GM12878 (cell line): ENCODE results near the gene KCNIP3. TPM values are rescaled to one million over a fixed set of nuclear protein-coding genes. Genes with fewer than 3 reads are reported as not detected.

Experiments used
- ATAC-seq: fragments of 200-7000 bp; cut with Tn5 transposase; 3 replicates; pipeline ENCODE4 v1.9.1; 2020; ENCODE audit warnings: mild to moderate bottlenecking, moderate library complexity
- BruUV-seq: library from RNA; stranded (reverse); fragments of 400-500 nt; replicated peaks from 2 replicates; lab custom pipeline; 2021; lab: Mats Ljungman, UMichigan
- CTCF ChIA-PET: fragments of 300-600 bp; sonication (Branson Sonifier 250); formaldehyde crosslinking; extraction: SDS; loops from one replicate; lab custom pipeline; 2021; ENCODE audit warnings: inconsistent platforms; lab: Yijun Ruan, JAX
- POLR2A ChIA-PET: fragments of 350-600 bp; formaldehyde crosslinking; extraction: SDS; loops from one replicate; lab custom pipeline; 2021; ENCODE audit warnings: inconsistent platforms; lab: Charles Lee
- RAD21 ChIA-PET: fragments of 300-600 bp; sonication (Branson Sonifier 250); formaldehyde crosslinking; loops from one replicate; lab custom pipeline; 2023; ENCODE audit warnings: antibody characterized with exemption; ENCODE audit not compliant: unreplicated experiment; lab: Charles Lee
- SMC1A ChIA-PET: fragments of 300-600 bp; sonication (Branson Sonifier 250); formaldehyde crosslinking; loops from one replicate; lab custom pipeline; 2023; ENCODE audit not compliant: unreplicated experiment, uncharacterized antibody; lab: Charles Lee
- DNase-seq: peaks from one replicate; pipeline ENCODE4 v3.0.0-alpha.2; 2011; ENCODE audit warnings: low read depth, low spot score
- FAIRE-seq: peaks from 3 replicates; lab custom pipeline; 2011; peaks lifted over from hg19 to GRCh38; lab: Jason Lieb, UNC
- H2AFZ ChIP-seq: 2 replicates; pipeline ENCODE4 v1.6.0; 2011; ENCODE audit warnings: low read depth, low read length, control low read depth; ENCODE audit not compliant: control insufficient read depth
- H3K27ac ChIP-seq: 2 replicates; pipeline ENCODE4 v1.5.1; 2011; ENCODE audit warnings: control low read depth; ENCODE audit not compliant: control insufficient read depth, insufficient read depth
- H3K27me3 ChIP-seq, 2 experiments: replicated peaks in 1 of 2; 2 replicates each; pipeline versions ENCODE4 v1.6.0 to v1.6.1; 2011; ENCODE audit warnings: low read length in 1 of 2; ENCODE audit not compliant: control insufficient read depth in 2 of 2, insufficient read depth in 2 of 2
- H3K36me3 ChIP-seq, 2 experiments: 2 replicates each; pipeline ENCODE4 v1.5.1; 2011; ENCODE audit warnings: low read length in 1 of 2; ENCODE audit not compliant: control insufficient read depth in 2 of 2, insufficient read depth in 2 of 2
- H3K4me1 ChIP-seq: 2 replicates; pipeline ENCODE4 v1.6.1; 2011; ENCODE audit warnings: mild to moderate bottlenecking, low read length, moderate library complexity, mixed read lengths; ENCODE audit not compliant: control insufficient read depth, insufficient read depth
- H3K4me2 ChIP-seq: 2 replicates; pipeline ENCODE4 v1.6.0; 2011; ENCODE audit warnings: control low read depth; ENCODE audit not compliant: control insufficient read depth, insufficient read depth
- H3K4me3 ChIP-seq: fragments of 200-600 bp; sonication (generic); 2 replicates; pipeline ENCODE4 v1.5.1; 2016
- H3K79me2 ChIP-seq: 2 replicates; pipeline ENCODE4 v1.6.0; 2011; ENCODE audit warnings: low read length; ENCODE audit not compliant: control insufficient read depth, insufficient read depth
- H3K9ac ChIP-seq: 2 replicates; pipeline ENCODE4 v1.8.0; 2011; ENCODE audit warnings: low read length, control low read depth, mixed read lengths; ENCODE audit not compliant: control insufficient read depth, insufficient read depth
- H3K9me3 ChIP-seq: replicated peaks from 3 replicates; pipeline ENCODE4 v1.5.1; 2011; ENCODE audit warnings: mild to moderate bottlenecking, low read length; ENCODE audit not compliant: control insufficient read depth, insufficient read depth
- H4K20me1 ChIP-seq: 2 replicates; pipeline ENCODE4 v1.6.0; 2011; ENCODE audit not compliant: control insufficient read depth, insufficient read depth
- ASH2L ChIP-seq: fragments of 300-600, 200-600 bp; sonication (generic); IDR thresholded peaks from 2 replicates; pipeline ENCODE4 v1.6.1; 2017; ENCODE audit warnings: low read depth, mild to moderate bottlenecking, borderline replicate concordance
- BACH1 ChIP-seq: fragments of 450-650 bp; IDR thresholded peaks from 2 replicates; pipeline ENCODE4 v1.6.1; 2017; ENCODE audit warnings: mild to moderate bottlenecking, borderline replicate concordance
- BHLHE40 ChIP-seq, 2 experiments: fragments of 450-650 bp in 1 of 2; IDR thresholded peaks; 2 replicates each; pipeline ENCODE4 v1.6.1; 2011 to 2017; ENCODE audit warnings: low read depth in 2 of 2, borderline replicate concordance in 1 of 2, improper control_type of control experiment in 1 of 2, low read length in 1 of 2, mild to moderate bottlenecking in 1 of 2
- CEBPB ChIP-seq, 2 experiments: fragments of 150-350 bp in 1 of 2; IDR thresholded peaks; 2 replicates each; pipeline ENCODE4 v1.6.1; 2012 to 2014; ENCODE audit warnings: low read depth in 2 of 2, low read length in 2 of 2, borderline replicate concordance in 1 of 2, inconsistent platforms in 1 of 2
- FOS ChIP-seq: IDR thresholded peaks from 3 replicates; pipeline ENCODE4 v1.6.1; 2011; ENCODE audit warnings: borderline replicate concordance; ENCODE audit not compliant: insufficient read length; ENCODE audit errors: extremely low read depth
- HDAC2 ChIP-seq: fragments of 200-600 bp; sonication (generic); IDR thresholded peaks from 2 replicates; pipeline ENCODE4 v1.6.1; 2017
- HDGF ChIP-seq: fragments of 450-650 bp; IDR thresholded peaks from 2 replicates; pipeline ENCODE4 v1.6.1; 2016; ENCODE audit warnings: antibody characterized with exemption
- RB1 ChIP-seq: fragments of 450-650 bp; formaldehyde crosslinking; IDR thresholded peaks from 2 replicates; pipeline ENCODE4 v1.6.1; 2017; ENCODE audit warnings: mild to moderate bottlenecking, borderline replicate concordance
- SMC3 ChIP-seq: IDR thresholded peaks from 2 replicates; pipeline ENCODE4 v1.6.1; 2011; ENCODE audit warnings: low read length, improper control_type of control experiment, borderline replicate concordance
- ZNF217 ChIP-seq: fragments of 450-650 bp; IDR thresholded peaks from 2 replicates; pipeline ENCODE4 v1.6.1; 2017; ENCODE audit warnings: antibody characterized with exemption, mild to moderate bottlenecking
- ZNF622 ChIP-seq: fragments of 450-650 bp; IDR thresholded peaks from 2 replicates; pipeline ENCODE4 v1.6.1; 2017; ENCODE audit warnings: mild to moderate bottlenecking, inconsistent platforms
- ZSCAN29 ChIP-seq: fragments of 450-650 bp; IDR thresholded peaks from 2 replicates; pipeline ENCODE4 v1.6.1; 2017; ENCODE audit warnings: mild to moderate bottlenecking, moderate library complexity
- ZZZ3 ChIP-seq: IDR thresholded peaks from 2 replicates; pipeline ENCODE4 v1.6.1; 2011; ENCODE audit warnings: low read depth; ENCODE audit not compliant: control insufficient read depth, insufficient read length
- WGBS: methylation state at CpG from one replicate; pipeline ENCODE4 v1.1.6; 2016; ENCODE audit warnings: low lambda C conversion rate; ENCODE audit not compliant: insufficient replicate concordance, insufficient coverage; ENCODE audit errors: missing lambda C conversion rate; 5-methylcytosine and 5-hydroxymethylcytosine counted together
- in situ Hi-C: fragments of 300-500 bp; cut with MboI; formaldehyde crosslinking; loops from 9 replicates; pipeline ENCODE4 v1.14.3; 2018; ENCODE audit warnings: mixed read lengths
- intact Hi-C: fragments of 100-400 bp; cut with micrococcal nuclease; formaldehyde crosslinking; loops from one replicate; pipeline ENCODE4 v1.14.2; 2022; ENCODE audit not compliant: unreplicated experiment
- polyA plus RNA-seq, 11 experiments: library from polyadenylated mRNA; depleted of rRNA in 4 of 11; unstranded in 6 of 11; stranded (reverse) in 5 of 11; fragments of >200 nt; fragmentation: Nextera tagmentation in 4 of 11; fragmentation: Illumina TruSeq in 1 of 11; extraction: Ambion mirVana in 4 of 11; extraction: Trizol in 1 of 11; gene quantifications; 1 replicate in 1 of 11; 2 replicates in 10 of 11; pipeline versions ENCODE4 v1.2.1 to v1.2.3, GENCODE V29; 2011 to 2016; ENCODE audit warnings: inconsistent platforms in 2 of 11, missing spikeins in 2 of 11, low read depth in 1 of 11
- total RNA-seq, 4 experiments: library from RNA; depleted of rRNA in 3 of 4; stranded (reverse); fragments of >200 nt in 3 of 4; fragmentation: Illumina TruSeq in 1 of 4; extraction: Trizol in 1 of 4; gene quantifications; 2 replicates each; pipeline versions ENCODE4 v1.2.1 to v1.2.3, GENCODE V29; 2013 to 2021

Gene KCNIP3
- total and polyA plus RNA-seq, 10 of the 15 experiments (the other 5 are each of a cell fraction or from before 2014, with no cell fraction given), result not detected

DNA sequence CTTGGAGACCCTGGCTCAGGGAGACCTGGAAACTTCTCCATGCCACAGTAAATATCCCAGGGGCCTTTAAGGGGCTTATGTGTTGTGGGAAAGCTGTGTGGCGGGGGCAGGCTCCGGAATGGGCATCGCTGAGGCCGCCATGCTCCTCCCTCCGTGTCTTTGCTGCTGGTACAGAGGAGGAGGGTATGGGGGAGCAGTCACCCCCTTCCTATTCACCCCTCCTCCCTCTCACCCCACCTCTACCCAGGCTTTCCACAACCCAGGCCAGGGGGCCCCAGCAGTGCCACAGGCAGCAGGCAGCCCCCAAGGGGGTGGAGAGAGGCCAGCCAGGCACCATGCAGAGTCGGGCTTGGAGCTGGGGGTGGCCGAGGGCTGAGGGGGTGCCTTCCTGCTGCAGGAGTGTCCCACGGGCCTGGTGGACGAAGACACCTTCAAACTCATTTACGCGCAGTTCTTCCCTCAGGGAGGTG is 77.3 kb downstream of the KCNIP3 start:
- in situ Hi-C loops (no loop called here), intact Hi-C loops (no loop called here)
- H3K27ac ChIP-seq, result no peak overlapping the region
- no peak overlapping the region for H3K9ac ChIP-seq
- no peaks in the 10 kb centered on the region for H3K36me3 ChIP-seq
- 29% methylated on average over 10 of the region's 11 CpGs for WGBS
- H2AFZ ChIP-seq, result no peak overlapping the region
- no peak overlapping the region for H3K4me2 ChIP-seq
- peaks cover 0 to 1% of the 10 kb centered on the region in 2 experiments; a peak in 1 of 4 replicates for H3K27me3 ChIP-seq
- H4K20me1 ChIP-seq, result no peaks in the 10 kb centered on the region
- no peak for TF ChIP-seq HDGF
- no peak for TF ChIP-seq HDAC2
- TF ChIP-seq ZNF217, result no peak
- TF ChIP-seq RB1, result no peak
- TF ChIP-seq SMC3, result no peak
- TF ChIP-seq BACH1, result no peak
- no peak for TF ChIP-seq FOS
- no peak for TF ChIP-seq BHLHE40 (IDR thresholded peaks at IDR 0.05; ENCODE audit: borderline replicate concordance in 1 of 2, low read depth in 2 of 2, low read length in 1 of 2)
- TF ChIP-seq ZSCAN29, result no peak
- TF ChIP-seq ZZZ3, result no peak
- TF ChIP-seq ASH2L, result no peak
- TF ChIP-seq CEBPB (IDR thresholded peaks at IDR 0.05; ENCODE audit: borderline replicate concordance in 1 of 2, low read depth in 2 of 2, low read length in 2 of 2), result no peak
- no peak for TF ChIP-seq ZNF622
- FAIRE-seq (no peak), ATAC-seq (no peak), DNase-seq (no peak)
- RAD21 ChIA-PET, result no interaction called here
- H3K4me1 ChIP-seq, result no peaks in the 10 kb centered on the region
- no peak overlapping the region for H3K4me3 ChIP-seq
- no TSS peak for BruUV-seq
- H3K79me2 ChIP-seq, result no peaks in the 10 kb centered on the region
- POLR2A ChIA-PET, result no interaction called here
- SMC1A ChIA-PET, result no interaction called here
- CTCF ChIA-PET, result no interaction called here
- H3K9me3 ChIP-seq, result no peaks in the 10 kb centered on the region
